GM23338 (cell line): ENCODE measurements around the gene RPA1. TPM values are rescaled to one million over a fixed set of nuclear protein-coding genes. Genes with fewer than 3 reads are reported as not detected.

Experiments
- ATAC-seq: fragments of 200-7000 bp; cut with Tn5 transposase; 3 replicates; pipeline ENCODE4 v1.9.1; 2020
- DNase-seq: peaks from one replicate; pipeline ENCODE4 v3.0.0-alpha.2; 2015; ENCODE audit warnings: low spot score
- H2AFZ ChIP-seq: fragments of 200-600 bp; sonication (generic); 2 replicates; pipeline ENCODE4 v1.8.0; 2016; ENCODE audit warnings: antibody characterized with exemption, mild to moderate bottlenecking, moderate library complexity
- H3F3A ChIP-seq: fragments of 200-600 bp; sonication (generic); replicated peaks from 2 replicates; pipeline ENCODE4 v1.8.0; 2017; ENCODE audit warnings: antibody characterized with exemption, mixed run types, low read depth
- H3K27ac ChIP-seq: fragments of 200-600 bp; sonication (generic); 2 replicates; pipeline ENCODE4 v1.6.1; 2016; ENCODE audit warnings: low read depth
- H3K27me3 ChIP-seq: fragments of 200-600 bp; sonication (generic); 2 replicates; pipeline ENCODE4 v1.8.0; 2016; ENCODE audit warnings: mild to moderate bottlenecking, mixed run types, moderate library complexity; ENCODE audit not compliant: insufficient read depth
- H3K36me3 ChIP-seq: fragments of 200-600 bp; sonication (generic); 2 replicates; pipeline ENCODE4 v1.8.0; 2016; ENCODE audit warnings: mild to moderate bottlenecking; ENCODE audit not compliant: insufficient read depth
- H3K4me1 ChIP-seq: fragments of 200-600 bp; sonication (generic); 2 replicates; pipeline ENCODE4 v1.8.0; 2016; ENCODE audit warnings: mild to moderate bottlenecking, moderate library complexity; ENCODE audit not compliant: insufficient read depth
- H3K4me2 ChIP-seq: fragments of 200-600 bp; sonication (generic); 2 replicates; pipeline ENCODE4 v1.7.1; 2017; ENCODE audit warnings: mixed run types
- H3K4me3 ChIP-seq: fragments of 200-600 bp; sonication (generic); 2 replicates; pipeline ENCODE4 v1.6.1; 2016; ENCODE audit warnings: mixed run types
- H3K79me2 ChIP-seq: fragments of 200-600 bp; sonication (generic); replicated peaks from 2 replicates; pipeline ENCODE4 v1.8.0; 2017; ENCODE audit warnings: mild to moderate bottlenecking; ENCODE audit not compliant: insufficient read depth
- H3K9me2 ChIP-seq: fragments of 200-600 bp; sonication (generic); 2 replicates; pipeline ENCODE4 v1.8.0; 2017; ENCODE audit not compliant: insufficient read depth
- H4K20me1 ChIP-seq: fragments of 200-600 bp; sonication (generic); replicated peaks from 2 replicates; pipeline ENCODE4 v1.8.0; 2017; ENCODE audit warnings: mild to moderate bottlenecking; ENCODE audit not compliant: insufficient read depth
- H3K27ac Mint-ChIP-seq: 2 replicates; pipeline ENCODE4 v1.8.0; 2020; ENCODE audit warnings: inconsistent platforms, mild to moderate bottlenecking, moderate library complexity, mixed read lengths
- H3K27me3 Mint-ChIP-seq: 3 replicates; pipeline ENCODE4 v1.8.0; 2022; ENCODE audit warnings: low read depth, mild to moderate bottlenecking, moderate library complexity, mixed read lengths, inconsistent platforms; ENCODE audit not compliant: insufficient read depth, poor library complexity
- H3K36me3 Mint-ChIP-seq: 3 replicates; pipeline ENCODE4 v1.8.0; 2021; ENCODE audit warnings: low read depth, mild to moderate bottlenecking, inconsistent platforms, moderate library complexity, mixed read lengths
- H3K4me1 Mint-ChIP-seq: 3 replicates; pipeline ENCODE4 v1.8.0; 2020; ENCODE audit warnings: mild to moderate bottlenecking, inconsistent platforms, mixed read lengths
- H3K4me3 Mint-ChIP-seq: 3 replicates; pipeline ENCODE4 v1.8.0; 2021; ENCODE audit warnings: moderate library complexity, mild to moderate bottlenecking, inconsistent platforms, mixed read lengths
- H3K9me3 Mint-ChIP-seq: 3 replicates; pipeline ENCODE4 v1.8.0; 2020; ENCODE audit warnings: moderate library complexity, mild to moderate bottlenecking, inconsistent platforms, mixed read lengths
- CREB1 ChIP-seq: fragments of 250-450 bp; sonication (Bioruptor Pico); IDR thresholded peaks from 2 replicates; pipeline ENCODE4 v1.5.0; 2020; ENCODE audit warnings: low read depth, mild to moderate bottlenecking, moderate library complexity
- CTCF ChIP-seq, 2 experiments: fragments of 200-600 bp in 1 of 2; sonication (generic) in 1 of 2; conservative IDR thresholded peaks; 2 replicates each; pipeline versions ENCODE4 v1.5.1 to v1.6.1; 2016 to 2017; ENCODE audit warnings: antibody characterized with exemption in 2 of 2, low read depth in 2 of 2, mild to moderate bottlenecking in 2 of 2, moderate library complexity in 1 of 2
- EZH2phosphoT487 ChIP-seq: fragments of 200-600 bp; sonication (generic); IDR thresholded peaks from one replicate; pipeline ENCODE4 v1.8.1; 2018; ENCODE audit warnings: antibody characterized with exemption; ENCODE audit not compliant: unreplicated experiment
- JUNB ChIP-seq: IDR thresholded peaks from one replicate; pipeline ENCODE4 v1.6.1; 2016; ENCODE audit warnings: antibody characterized with exemption; ENCODE audit not compliant: unreplicated experiment
- STAT1 ChIP-seq: IDR thresholded peaks from one replicate; pipeline ENCODE4 v1.6.1; 2016; ENCODE audit warnings: antibody characterized with exemption; ENCODE audit not compliant: unreplicated experiment
- ZNF462 ChIP-seq: fragments of 250-450 bp; sonication (Bioruptor Pico); IDR thresholded peaks from 2 replicates; pipeline ENCODE4 v1.5.0; 2020; ENCODE audit warnings: mild to moderate bottlenecking, moderate library complexity
- polyA plus RNA-seq: library from polyadenylated mRNA; unstranded; fragments of >200 nt; fragmentation: Nextera tagmentation; extraction: Ambion mirVana; gene quantifications from 2 replicates; pipeline ENCODE4 v1.2.1, GENCODE V29; 2016
- total RNA-seq: library from RNA; depleted of rRNA; stranded (reverse); fragments of >200 nt; shearing (Covaris generic); gene quantifications from 2 replicates; pipeline ENCODE4 v1.2.3, GENCODE V29; 2014

The RPA1 gene
- total and polyA plus RNA-seq, 2 experiments from 2014 or later, result 33.7 to 52.1 TPM

- TF ChIP-seq ZNF462 (CRISPR knock-in tag) (no peak), CTCF (conservative IDR thresholded peaks at IDR 0.05; ENCODE audit: low read depth in 2 of 2) (no peak), STAT1 (no peak), JUNB (no peak)
Measured at GRCh38 chr17:1820528-1821252, 9.1 kb upstream of the RPA1 start (continued).

- Mint-ChIP-seq H3K4me3 (peak overlapping the region; percentile 93), H3K4me1 (peaks cover 11% of the 10 kb centered on the region)
- H3K79me2 ChIP-seq, result peaks cover 60% of the 10 kb centered on the region
- TF ChIP-seq EZH2phosphoT487 (no peak), ZNF462 (CRISPR knock-in tag) (no peak), CREB1 (CRISPR knock-in tag) (no peak)
Measured at GRCh38 chr17:1829216-1829591, 601 bp upstream of the RPA1 start.

More at GRCh38 chr17:1829216-1829591, 601 bp upstream of the RPA1 start:
- peak overlapping the region; percentile 37 for H3K27ac Mint-ChIP-seq
- no peaks in the 10 kb centered on the region for H3K9me3 Mint-ChIP-seq
- H3K36me3 Mint-ChIP-seq, result peaks cover 33% of the 10 kb centered on the region
- Histone ChIP-seq H3K27ac (peak overlapping the region; percentile 83; the same call in 1 of the 2 replicates), H4K20me1 (0 out of 2 replicates have a peak, but pooled peaks cover 2% of the 10 kb centered on the region), H3K4me1 (no peaks in the 10 kb centered on the region), H3F3A (0 out of 2 replicates have a peak, but pooled peaks cover 8% of the 10 kb centered on the region), H3K4me3 (peak overlapping the region; percentile 95), H3K27me3 (no peaks in the 10 kb centered on the region), H2AFZ (peak overlapping the region; percentile 95), H3K9me2 (no peaks in the 10 kb centered on the region), H3K36me3 (peaks cover 4% of the 10 kb centered on the region), H3K4me2 (peak overlapping the region; percentile 96)
- ATAC-seq (peak; percentile 30), DNase-seq (peak; percentile 53)
- H3K27me3 Mint-ChIP-seq, result peaks cover 1% of the 10 kb centered on the region
